ENCODE measurements around the gene MRPS27.

Gene MRPS27

GRCh38 chr5:72206160-72206559, 113.9 kb downstream of the MRPS27 start:
- POLR2A ChIA-PET, result no interaction called here
- no peak for TF ChIP-seq CTCF (IDR thresholded peaks at IDR 0.05; ENCODE audit: control extremely low read depth, extremely low read depth, low read depth, missing control alignments)
- no peak for DNase-seq (ENCODE audit: extremely low spot score)
- CTCF ChIA-PET, result no interaction called here

- no peak for DNase-seq (ENCODE audit: extremely low spot score)
- no peak for TF ChIP-seq CTCF (IDR thresholded peaks at IDR 0.05; ENCODE audit: control extremely low read depth, extremely low read depth, low read depth, missing control alignments)
- POLR2A ChIA-PET, result no interaction called here
- CTCF ChIA-PET, result no interaction called here
Measured at GRCh38 chr5:72205431-72206009, 114.5 kb downstream of the MRPS27 start.

GRCh38 chr5:72204946-72205345, 115.1 kb downstream of the MRPS27 start:
- CTCF ChIA-PET, result no interaction called here
- no peak for DNase-seq (ENCODE audit: extremely low spot score)
- POLR2A ChIA-PET, result no interaction called here
- TF ChIP-seq CTCF (IDR thresholded peaks at IDR 0.05; ENCODE audit: control extremely low read depth, extremely low read depth, low read depth, missing control alignments), result no peak

- DNase-seq (ENCODE audit: extremely low spot score), result no peak
- CTCF ChIA-PET, result interaction anchor here (1.2 to 1.3 kb wide), 2 partner anchors 14 to 32 kb away, joined by 3 to 4 read pairs; no protein-coding TSS in a partner anchor
- POLR2A ChIA-PET, result no interaction called here
- TF ChIP-seq CTCF (IDR thresholded peaks at IDR 0.05; ENCODE audit: control extremely low read depth, extremely low read depth, low read depth, missing control alignments), result no peak
Measured at GRCh38 chr5:72203251-72203845, 116.7 kb downstream of the MRPS27 start.

- POLR2A ChIA-PET, result interaction anchor here (0.7 kb wide), 1 partner anchor 1083 kb away, joined by 3 read pairs; no protein-coding TSS in a partner anchor
- CTCF ChIA-PET, result interaction anchor here (1.2 to 1.9 kb wide), 3 partner anchors 10 to 31 kb away, joined by 3 to 5 read pairs (median 4); no protein-coding TSS in a partner anchor
- no peak for DNase-seq (ENCODE audit: extremely low spot score)
- TF ChIP-seq CTCF (IDR thresholded peaks at IDR 0.05; ENCODE audit: control extremely low read depth, extremely low read depth, low read depth, missing control alignments), result no peak
Measured at GRCh38 chr5:72202331-72202825, 117.7 kb downstream of the MRPS27 start.

- POLR2A ChIA-PET, result no interaction called here
- CTCF ChIA-PET, result interaction anchor here (1.3 to 2.1 kb wide), 3 partner anchors 9 to 14 kb away, joined by 3 to 6 read pairs (median 5); no protein-coding TSS in a partner anchor
- DNase-seq (ENCODE audit: extremely low spot score), result no peak
- TF ChIP-seq CTCF (IDR thresholded peaks at IDR 0.05; ENCODE audit: control extremely low read depth, extremely low read depth, low read depth, missing control alignments), result no peak
Measured at GRCh38 chr5:72199681-72200080, 120.4 kb downstream of the MRPS27 start.

Data from GM10248 (cell line).